IPS-15b (cell line): Measurements from ENCODE around the gene CLIC5.

Experiments used
- H3K27me3 ChIP-seq: one replicate; pipeline ENCODE4 v1.6.1; 2013; ENCODE audit warnings: low read length; ENCODE audit not compliant: control insufficient read depth, insufficient read depth
- H3K36me3 ChIP-seq: one replicate; pipeline ENCODE4 v1.6.1; 2013; ENCODE audit warnings: low read length; ENCODE audit not compliant: control insufficient read depth, insufficient read depth
- H3K4me1 ChIP-seq: one replicate; pipeline ENCODE4 v1.6.1; 2013; ENCODE audit warnings: mild to moderate bottlenecking, low read length; ENCODE audit not compliant: control insufficient read depth, insufficient read depth
- H3K4me3 ChIP-seq: one replicate; pipeline ENCODE4 v1.5.1; 2013; ENCODE audit warnings: low read depth, low read length
- H3K9ac ChIP-seq: one replicate; pipeline ENCODE4 v1.6.1; 2013; ENCODE audit warnings: low read depth, mild to moderate bottlenecking, low read length
- H3K9me3 ChIP-seq: one replicate; pipeline ENCODE4 v1.6.1; 2013; ENCODE audit warnings: mild to moderate bottlenecking, low read length; ENCODE audit not compliant: control insufficient read depth, insufficient read depth

Gene CLIC5

DNA sequence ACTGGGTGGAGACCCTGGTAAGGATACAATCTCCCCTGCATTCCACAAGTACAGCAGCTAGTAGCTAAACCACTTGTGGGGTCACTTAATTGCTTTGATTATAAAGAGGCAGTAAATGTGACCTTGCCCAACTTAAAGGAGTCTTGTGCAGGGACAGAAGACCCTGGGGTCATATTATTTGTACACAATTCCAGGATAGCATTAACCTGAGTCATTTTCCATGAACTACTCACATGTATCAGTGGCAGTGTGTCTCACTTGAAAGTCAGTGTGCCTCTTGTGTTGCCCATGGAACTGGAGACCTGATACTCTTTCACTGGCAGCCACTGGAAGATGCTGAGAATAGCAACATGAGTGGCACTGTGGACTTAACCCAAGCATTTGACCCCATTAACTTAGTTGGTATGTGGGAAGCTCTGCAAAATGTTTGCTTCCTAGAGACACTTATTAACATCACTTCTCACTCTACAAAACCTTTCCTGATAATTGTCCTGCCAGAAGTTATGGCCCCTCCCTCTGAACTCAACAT lies 28.9 kb downstream of the CLIC5 start:
- Histone ChIP-seq H3K4me3 (no peak overlapping the region), H3K4me1 (no peaks in the 10 kb centered on the region), H3K9me3 (no peaks in the 10 kb centered on the region), H3K9ac (no peak overlapping the region), H3K27me3 (no peaks in the 10 kb centered on the region), H3K36me3 (no peaks in the 10 kb centered on the region)

DNA sequence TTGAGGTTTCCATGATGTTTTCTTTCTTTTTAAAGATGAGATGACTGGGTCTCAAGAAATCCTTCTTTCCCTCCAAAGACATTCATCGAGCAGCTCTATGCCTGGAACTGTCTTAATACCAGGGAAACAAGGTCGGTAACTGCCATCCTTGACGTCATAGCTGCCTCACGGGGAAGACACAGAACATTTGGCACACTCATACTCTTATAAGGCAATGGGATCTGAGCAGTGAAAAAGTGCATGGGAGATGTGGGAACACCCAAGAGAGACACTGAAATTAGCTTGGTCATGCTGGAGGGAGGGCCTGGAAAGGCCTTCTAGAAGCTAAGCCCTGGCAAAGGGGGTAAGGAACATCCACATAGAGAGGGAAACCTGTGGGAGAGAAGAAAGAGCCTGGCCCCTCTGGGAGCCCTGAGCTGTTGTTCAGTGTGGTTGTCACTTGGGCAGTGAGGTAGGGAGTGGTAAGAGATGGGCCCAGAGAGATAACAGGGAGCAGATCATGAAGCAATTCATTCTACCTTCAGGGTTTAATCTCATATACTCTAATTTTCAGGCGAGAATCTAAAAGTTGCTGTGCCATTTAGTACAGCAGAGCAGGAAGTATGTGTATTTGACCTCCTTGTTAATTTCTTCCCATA lies 30.8 kb downstream of the CLIC5 start:
- Histone ChIP-seq H3K27me3 (no peaks in the 10 kb centered on the region), H3K36me3 (no peaks in the 10 kb centered on the region), H3K9me3 (no peaks in the 10 kb centered on the region), H3K4me1 (no peaks in the 10 kb centered on the region), H3K9ac (no peak overlapping the region), H3K4me3 (no peak overlapping the region)

DNA sequence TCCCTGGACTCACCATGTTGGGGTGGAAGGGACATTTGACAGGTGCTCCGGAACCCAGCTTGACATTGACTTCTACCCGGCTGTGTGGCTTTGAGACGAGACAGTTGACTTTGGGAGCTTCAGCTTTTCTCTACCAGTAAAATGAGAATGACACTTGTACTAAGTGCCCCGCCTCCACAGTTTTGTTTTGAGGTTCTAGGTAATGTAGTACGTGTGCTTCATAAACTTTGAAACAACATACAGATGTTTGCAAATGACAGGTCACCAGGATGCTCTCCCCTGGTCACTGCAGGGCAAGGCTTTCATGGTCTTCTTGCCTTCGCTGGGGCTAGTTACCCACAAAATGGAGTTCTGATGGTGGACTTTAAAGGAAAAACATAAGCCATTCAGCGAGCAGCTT lies 31.3 kb downstream of the CLIC5 start:
- Histone ChIP-seq H3K4me3 (no peak overlapping the region), H3K9me3 (no peaks in the 10 kb centered on the region), H3K36me3 (no peaks in the 10 kb centered on the region), H3K27me3 (no peaks in the 10 kb centered on the region), H3K9ac (no peak overlapping the region), H3K4me1 (no peaks in the 10 kb centered on the region)

DNA sequence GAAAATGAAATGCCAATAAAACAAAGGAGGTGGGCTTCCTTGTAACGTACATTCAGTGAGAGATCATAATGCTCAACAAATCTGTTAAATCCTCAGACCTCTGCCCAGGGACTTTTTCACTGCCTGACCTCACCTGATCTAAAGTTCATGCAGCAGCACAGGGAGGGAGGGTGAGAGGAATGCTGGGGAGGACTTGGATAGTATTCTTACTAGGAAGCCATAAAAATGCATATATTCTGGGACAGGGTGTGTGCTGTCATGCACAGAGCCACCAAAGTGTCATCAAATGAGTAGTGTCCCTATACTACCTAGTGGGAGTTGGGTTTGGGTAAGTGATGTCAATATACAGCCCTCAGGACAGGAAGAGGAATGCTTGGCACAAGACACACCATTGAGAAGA lies 32.6 kb downstream of the CLIC5 start:
- no peak overlapping the region for H3K4me3 ChIP-seq
- H3K9ac ChIP-seq, result no peak overlapping the region
- no peaks in the 10 kb centered on the region for H3K9me3 ChIP-seq
- H3K27me3 ChIP-seq, result no peaks in the 10 kb centered on the region
- H3K4me1 ChIP-seq, result no peaks in the 10 kb centered on the region
- no peaks in the 10 kb centered on the region for H3K36me3 ChIP-seq

DNA sequence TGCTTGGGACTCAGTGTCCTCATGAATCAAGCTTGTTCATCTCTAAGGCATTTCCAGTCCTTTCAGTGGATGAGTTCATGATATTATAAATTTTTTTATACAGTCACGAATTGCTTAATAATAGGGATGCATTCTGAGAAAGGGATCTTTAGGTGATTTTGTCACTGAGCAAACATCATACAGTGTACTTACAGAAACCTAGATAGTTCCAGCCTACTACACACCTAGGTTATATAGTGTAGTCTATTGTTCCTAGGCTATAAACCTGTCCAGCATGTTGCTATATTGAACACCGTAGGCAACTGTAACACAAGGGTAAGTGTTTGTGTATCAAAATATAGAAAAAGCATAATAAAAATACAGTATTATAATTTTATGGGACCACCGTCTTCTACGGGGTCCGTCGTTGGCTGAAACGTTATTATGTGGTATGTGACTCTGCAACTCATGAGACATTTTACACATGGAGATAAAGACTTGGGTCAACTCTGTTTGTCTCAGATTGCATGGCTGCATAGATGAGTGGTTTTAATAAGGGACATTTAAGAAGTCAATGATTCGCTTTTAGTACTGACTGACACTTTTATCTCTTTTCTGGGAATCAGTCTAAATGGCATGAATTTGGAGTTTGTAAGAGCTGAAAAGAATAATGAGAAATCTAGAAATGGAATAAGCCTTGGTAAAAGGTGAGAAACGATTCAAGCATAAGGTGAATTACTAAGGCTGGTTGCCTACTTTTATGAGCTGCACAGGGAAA lies 33.2 kb downstream of the CLIC5 start:
- Histone ChIP-seq H3K27me3 (no peaks in the 10 kb centered on the region), H3K36me3 (no peaks in the 10 kb centered on the region), H3K4me1 (no peaks in the 10 kb centered on the region), H3K9ac (no peak overlapping the region), H3K4me3 (no peak overlapping the region), H3K9me3 (no peaks in the 10 kb centered on the region)

DNA sequence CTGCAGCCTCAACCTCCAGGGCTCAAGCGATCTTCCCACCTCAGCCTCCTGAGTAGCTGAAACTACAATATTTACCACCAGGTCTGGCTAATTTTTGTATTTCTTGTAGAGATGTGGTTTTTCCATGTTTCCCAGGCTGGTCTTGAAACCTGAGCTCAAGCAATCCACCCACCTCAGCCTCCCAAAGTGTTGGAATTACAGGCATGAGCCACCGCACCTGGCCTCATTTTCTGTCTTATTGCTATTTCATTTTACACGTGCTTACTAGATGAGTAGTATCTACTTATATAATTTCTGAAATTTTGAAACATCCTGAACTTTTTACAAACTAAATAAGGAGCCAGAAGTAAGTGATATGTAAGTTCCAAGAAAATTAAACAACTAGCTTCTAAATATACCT lies 34.6 kb downstream of the CLIC5 start:
- Histone ChIP-seq H3K9me3 (no peaks in the 10 kb centered on the region), H3K36me3 (no peaks in the 10 kb centered on the region), H3K4me1 (no peaks in the 10 kb centered on the region), H3K9ac (no peak overlapping the region), H3K27me3 (no peaks in the 10 kb centered on the region), H3K4me3 (no peak overlapping the region)

DNA sequence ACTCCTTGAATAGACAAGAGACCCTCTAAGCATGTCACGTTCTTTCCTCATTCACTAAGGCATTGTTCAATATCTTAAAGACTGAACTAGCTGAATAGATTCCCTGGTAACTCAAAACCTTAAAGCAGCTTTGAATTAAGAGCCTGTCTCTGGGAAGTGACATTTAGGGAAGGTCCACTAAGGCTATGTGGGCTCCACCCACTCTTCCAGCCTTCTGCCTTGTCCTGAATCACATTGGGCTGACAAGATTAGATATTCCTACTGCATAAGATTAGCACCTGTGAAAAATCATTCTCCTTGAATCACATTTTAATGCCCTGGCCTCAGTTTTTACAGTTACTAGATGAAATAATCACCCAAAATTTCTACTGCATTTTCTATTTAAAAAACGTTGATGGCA lies 36.3 kb downstream of the CLIC5 start:
- no peaks in the 10 kb centered on the region for H3K36me3 ChIP-seq

DNA sequence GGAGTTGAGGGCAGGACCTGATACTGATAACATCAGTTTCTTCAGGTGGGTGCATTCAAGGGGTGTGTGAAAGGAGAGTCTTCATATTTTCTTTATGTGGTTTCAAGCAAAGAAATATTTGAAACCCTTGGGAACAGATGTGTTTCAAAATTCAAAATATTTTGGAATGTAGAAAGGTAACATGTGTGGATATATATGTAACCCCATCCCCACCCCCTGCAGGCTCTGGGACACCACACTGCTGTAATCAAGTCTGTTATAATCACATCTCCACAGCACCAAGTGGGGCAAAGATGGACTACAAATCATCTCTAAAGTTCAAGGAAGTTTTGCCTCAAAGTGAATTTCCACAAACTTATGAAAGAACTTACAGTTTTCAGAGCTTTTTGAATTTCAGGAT lies 41.1 kb downstream of the CLIC5 start:
- H3K9me3 ChIP-seq, result no peaks in the 10 kb centered on the region
- H3K4me3 ChIP-seq, result no peak overlapping the region
- no peaks in the 10 kb centered on the region for H3K36me3 ChIP-seq
- H3K9ac ChIP-seq, result no peak overlapping the region
- no peaks in the 10 kb centered on the region for H3K27me3 ChIP-seq
- no peaks in the 10 kb centered on the region for H3K4me1 ChIP-seq

More for the DNA sequence above, 36.3 kb downstream of the CLIC5 start:
- Histone ChIP-seq H3K4me1 (no peaks in the 10 kb centered on the region), H3K9me3 (no peaks in the 10 kb centered on the region), H3K9ac (no peak overlapping the region), H3K4me3 (no peak overlapping the region), H3K27me3 (no peaks in the 10 kb centered on the region)

DNA sequence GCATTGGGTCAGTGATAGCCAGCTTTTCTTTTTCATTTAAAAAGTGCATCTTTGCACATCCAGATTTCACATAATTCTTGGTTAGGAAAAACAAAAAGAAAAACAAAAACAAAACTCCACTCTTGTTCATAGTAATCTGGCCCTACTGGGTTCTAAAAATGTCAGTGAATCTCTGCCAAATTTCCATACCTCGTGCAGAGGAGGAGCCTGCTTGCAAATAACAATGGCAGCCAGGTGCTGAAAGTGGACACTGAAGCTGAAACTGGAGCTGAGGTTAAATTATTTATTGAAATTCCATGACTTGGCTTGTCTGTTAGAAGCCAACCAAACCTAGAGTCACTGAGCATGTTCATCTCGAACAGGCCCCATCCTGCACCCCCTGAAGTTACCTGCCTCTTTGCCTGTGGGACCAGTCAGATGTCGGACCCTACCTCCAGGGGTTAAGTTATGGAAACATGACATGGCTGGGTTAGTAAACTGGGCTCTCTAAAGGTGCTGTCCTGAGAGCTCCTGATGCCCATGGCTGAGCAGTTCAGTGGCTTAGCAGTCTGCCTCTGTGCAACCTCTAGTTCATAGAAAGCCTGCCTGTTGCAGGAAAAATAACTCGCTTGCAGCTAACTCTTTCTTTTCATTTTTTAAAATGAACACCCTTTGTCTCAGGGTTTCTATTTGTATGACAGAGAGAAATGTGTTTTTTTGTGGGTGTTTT lies 42.7 kb downstream of the CLIC5 start:
- H3K9me3 ChIP-seq, result no peaks in the 10 kb centered on the region
- no peak overlapping the region for H3K9ac ChIP-seq
- no peak overlapping the region for H3K4me3 ChIP-seq
- no peaks in the 10 kb centered on the region for H3K27me3 ChIP-seq
- H3K36me3 ChIP-seq, result no peaks in the 10 kb centered on the region
- no peaks in the 10 kb centered on the region for H3K4me1 ChIP-seq

DNA sequence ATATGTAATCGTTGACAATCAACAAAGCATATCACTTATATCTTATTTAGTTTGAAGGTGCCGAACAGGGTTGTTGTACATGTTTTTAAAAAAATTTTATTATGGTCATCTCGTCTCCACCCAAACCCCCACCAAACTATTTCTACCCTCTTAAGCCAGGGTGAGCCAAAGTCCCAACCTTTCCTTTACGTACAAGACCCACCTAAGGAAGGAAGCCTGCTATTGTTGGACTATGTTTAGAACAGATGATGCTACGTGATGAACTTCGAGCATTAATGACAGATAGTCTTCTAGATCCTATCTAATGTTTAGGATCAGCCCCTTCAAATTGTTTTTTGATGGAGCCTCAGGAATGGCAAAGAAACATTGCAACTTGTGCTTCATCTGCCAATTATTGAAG lies 44.4 kb downstream of the CLIC5 start:
- H3K27me3 ChIP-seq, result no peaks in the 10 kb centered on the region
- no peak overlapping the region for H3K9ac ChIP-seq
- no peaks in the 10 kb centered on the region for H3K4me1 ChIP-seq
- no peaks in the 10 kb centered on the region for H3K9me3 ChIP-seq
- no peak overlapping the region for H3K4me3 ChIP-seq
- H3K36me3 ChIP-seq, result no peaks in the 10 kb centered on the region

DNA sequence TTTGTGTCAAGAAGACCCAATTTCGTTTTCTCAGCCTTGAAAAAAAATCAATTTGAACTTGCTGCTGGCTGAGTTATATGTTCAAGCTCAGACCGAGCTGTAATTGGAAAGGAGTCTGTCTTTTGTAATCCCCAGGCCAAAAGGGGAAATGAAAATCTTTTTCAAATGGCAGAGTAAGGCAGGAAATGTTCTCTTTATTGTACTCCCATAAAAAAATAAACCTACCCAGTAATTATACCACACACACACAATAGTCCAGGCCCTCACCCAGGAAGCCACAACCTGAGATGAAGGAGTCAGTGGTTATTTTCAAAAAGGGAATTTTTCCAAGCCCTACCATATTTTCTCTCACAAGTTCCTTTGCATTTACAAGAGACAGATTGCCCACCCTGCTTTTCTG lies 45.3 kb downstream of the CLIC5 start:
- Histone ChIP-seq H3K9ac (no peak overlapping the region), H3K36me3 (no peaks in the 10 kb centered on the region), H3K27me3 (no peaks in the 10 kb centered on the region), H3K9me3 (no peaks in the 10 kb centered on the region), H3K4me3 (no peak overlapping the region), H3K4me1 (no peaks in the 10 kb centered on the region)

DNA sequence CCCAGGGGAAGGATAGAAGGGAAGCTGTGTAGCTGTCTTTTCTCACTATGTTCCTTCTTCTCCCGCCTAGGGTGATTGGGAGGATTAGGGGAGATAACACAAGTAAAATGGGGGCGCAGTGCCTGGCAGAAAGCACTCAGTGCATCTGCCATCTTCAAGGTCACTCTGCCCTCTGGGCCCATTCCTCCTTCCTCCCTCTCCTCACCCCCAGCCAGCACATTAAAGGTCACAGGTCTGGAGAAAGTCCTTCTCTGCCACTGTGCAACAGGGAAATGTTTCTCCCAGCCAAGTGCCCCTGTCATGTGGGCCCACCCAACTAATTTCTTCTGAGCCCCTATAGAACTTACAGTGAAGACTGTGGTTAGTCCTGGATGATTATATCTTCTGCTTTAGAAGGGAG lies 45.8 kb downstream of the CLIC5 start:
- Histone ChIP-seq H3K27me3 (no peaks in the 10 kb centered on the region), H3K9me3 (no peaks in the 10 kb centered on the region), H3K36me3 (no peaks in the 10 kb centered on the region), H3K4me3 (no peak overlapping the region), H3K4me1 (no peaks in the 10 kb centered on the region), H3K9ac (no peak overlapping the region)
